ENCODE results near the gene FCER1G. TPM values are rescaled to one million over a fixed set of nuclear protein-coding genes. Genes with fewer than 3 reads are reported as not detected.

Gene FCER1G
- total RNA-seq, 8 experiments from 2014 or later, result 0.75 to 1.4 TPM; not detected in 6

- Histone ChIP-seq H3K27ac (peak overlapping the region; percentile 73 to 84), H3K4me1 (replicated peaks in 1 of 2) (peaks cover 12 to 13% of the 10 kb centered on the region in 2 donors), H3K4me3 (peak overlapping the region; percentile 59 to 87 (median 72))
- ATAC-seq (replicated peaks in 6 of 8), result peak in 3 of 8 experiments; percentile 3 to 6 (median 5)
- 24 to 100% (median 33%) methylated on average over 1 to 8 of the region's 17 CpGs; no CpG with 5 or more reads in 4 of the 10 experiments for WGBS, 10 experiments
- in situ Hi-C loops (cut with MboI; ENCODE audit: low pct_unique_long_range_greater_than_20kb in 2 of 9, low sequenced_read_pairs in 9 of 9, unreplicated experiment in 9 of 9), result no loop called here
Observed at GRCh38 chr1:161176468-161177111, 38.5 kb upstream of the FCER1G start.

DNA sequence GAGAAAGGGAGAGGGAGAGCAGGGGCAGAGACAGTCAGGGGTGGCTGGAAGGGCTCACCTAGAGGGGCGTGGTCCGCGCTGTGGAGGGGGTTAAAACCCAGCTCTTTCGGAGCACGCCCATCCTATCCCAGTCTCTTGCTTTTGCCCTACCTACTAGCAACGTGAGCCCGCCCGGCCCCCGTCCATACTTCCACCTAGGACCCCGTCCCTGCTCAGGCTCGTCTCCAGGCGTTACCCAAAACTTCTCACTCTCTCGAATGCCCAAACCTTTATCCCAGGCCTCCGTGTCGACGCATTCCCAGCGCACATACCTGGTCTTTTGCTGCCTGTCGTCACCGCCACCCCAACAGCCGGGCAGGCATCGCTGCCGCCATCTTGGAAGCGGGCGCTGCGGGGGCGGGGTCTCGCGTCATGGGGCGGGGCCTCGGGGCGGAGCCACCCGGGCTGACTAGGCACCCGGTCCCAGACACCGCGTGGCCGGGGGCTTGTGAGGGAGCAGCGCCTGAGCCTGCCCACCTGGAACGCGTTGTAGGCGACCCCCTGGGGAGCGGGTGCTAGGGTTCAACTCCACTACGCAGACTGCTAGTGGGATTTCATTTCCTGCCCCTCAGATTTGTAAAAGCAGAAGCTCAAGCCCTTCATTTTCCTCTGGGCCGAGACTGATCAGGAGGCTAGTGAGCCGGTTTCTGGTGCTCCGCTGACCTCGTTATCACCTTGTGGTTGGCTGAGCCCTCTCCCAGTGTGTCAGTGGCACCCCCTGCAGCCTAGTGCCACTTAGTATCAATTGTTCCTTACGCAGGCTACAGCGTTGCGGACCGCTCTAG lies 37.8 kb upstream of the FCER1G start, which contains the start of gene B4GALT3:
Gene B4GALT3, minus strand, starts transcription at position 396 of the 824 bp plus-strand sequence. CDS start 1,447 bp downstream, outside the sequence.
- peak; percentile 78 to 97 (median 97) for ATAC-seq (replicated peaks in 6 of 8)
- Histone ChIP-seq H3K4me1 (replicated peaks in 1 of 2) (peaks cover 12 to 13% of the 10 kb centered on the region in 2 donors), H3K4me3 (peak within 1 kb of the TSS; percentile 59 to 87 (median 72)), H3K27ac (peak within 1 kb of the TSS; percentile 73 to 84)
- in situ Hi-C loops (cut with MboI; ENCODE audit: low pct_unique_long_range_greater_than_20kb in 2 of 9, low sequenced_read_pairs in 9 of 9, unreplicated experiment in 9 of 9), result no loop called here
- 11 to 100% (median 21%) methylated on average over 4 to 21 of the region's 50 CpGs; no CpG with 5 or more reads in 3 of the 10 experiments for WGBS, 10 experiments

GRCh38 chr1:161177936-161178244 lies 37.2 kb upstream of the FCER1G start:
- H3K4me3 ChIP-seq, result peak overlapping the region; percentile 59 to 87 (median 72)
- in situ Hi-C loops (cut with MboI; ENCODE audit: low pct_unique_long_range_greater_than_20kb in 2 of 9, low sequenced_read_pairs in 9 of 9, unreplicated experiment in 9 of 9), result no loop called here
- ATAC-seq (replicated peaks in 6 of 8), result no peak
- peaks cover 12 to 13% of the 10 kb centered on the region in 2 donors for H3K4me1 ChIP-seq (replicated peaks in 1 of 2)
- 59 to 84% (median 71%) methylated on average over 2 to 9 of the region's 9 CpGs for WGBS, 10 experiments
- H3K27ac ChIP-seq, result peak overlapping the region; percentile 73 to 84

- H3K4me3 ChIP-seq, result no peak overlapping the region
- peaks cover 12 to 13% of the 10 kb centered on the region in 2 donors for H3K4me1 ChIP-seq (replicated peaks in 1 of 2)
- H3K27ac ChIP-seq, result no peak overlapping the region
- no peak for ATAC-seq (replicated peaks in 6 of 8)
- 70 to 100% (median 95%) methylated on average over 1 to 3 of the region's 3 CpGs; no CpG with 5 or more reads in 2 of the 10 experiments for WGBS, 10 experiments
- in situ Hi-C loops (cut with MboI; ENCODE audit: low pct_unique_long_range_greater_than_20kb in 2 of 9, low sequenced_read_pairs in 9 of 9, unreplicated experiment in 9 of 9), result no loop called here
Observed at GRCh38 chr1:161179698-161180097, 35.4 kb upstream of the FCER1G start.

DNA sequence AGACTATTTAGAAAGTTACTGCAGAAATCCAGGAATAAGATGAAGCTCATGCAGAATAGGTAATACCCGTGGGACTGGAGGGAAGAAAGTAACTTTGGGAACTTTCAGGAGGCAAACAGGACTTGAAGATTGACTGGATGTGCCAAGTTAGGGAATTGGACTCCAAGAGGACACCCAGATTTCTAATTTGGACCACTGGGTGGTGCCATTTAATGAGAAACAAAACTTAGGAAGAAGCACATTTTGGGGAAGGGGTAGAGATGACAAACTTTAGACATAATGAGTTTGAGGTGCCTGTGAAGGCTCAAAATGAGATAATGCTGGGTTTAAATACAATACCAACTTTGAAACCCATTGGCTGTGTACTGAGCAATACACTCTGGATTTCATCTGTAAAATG lies 34.5 kb upstream of the FCER1G start:
- WGBS, 10 experiments, result 0 to 60% (median 38%) methylated on average over 1 of the region's 1 CpG; no CpG with 5 or more reads in 3 of the 10 experiments
- no peak overlapping the region for H3K27ac ChIP-seq
- no peak overlapping the region for H3K4me3 ChIP-seq
- H3K4me1 ChIP-seq (replicated peaks in 1 of 2), result peaks cover 12 to 13% of the 10 kb centered on the region in 2 donors
- in situ Hi-C loops (cut with MboI; ENCODE audit: low pct_unique_long_range_greater_than_20kb in 2 of 9, low sequenced_read_pairs in 9 of 9, unreplicated experiment in 9 of 9), result no loop called here
- ATAC-seq (replicated peaks in 6 of 8), result no peak

GRCh38 chr1:161182214-161182613 lies 32.9 kb upstream of the FCER1G start:
- no peak overlapping the region for H3K27ac ChIP-seq
- H3K4me3 ChIP-seq, result no peak overlapping the region
- 17 to 100% (median 85%) methylated on average over 1 of the region's 1 CpG; no CpG with 5 or more reads in 2 of the 10 experiments for WGBS, 10 experiments
- in situ Hi-C loops (cut with MboI; ENCODE audit: low pct_unique_long_range_greater_than_20kb in 2 of 9, low sequenced_read_pairs in 9 of 9, unreplicated experiment in 9 of 9), result no loop called here
- ATAC-seq (replicated peaks in 6 of 8), result peak in 2 of 8 experiments; percentile 22 to 60
- peaks cover 7% of the 10 kb centered on the region in 2 donors for H3K4me1 ChIP-seq (replicated peaks in 1 of 2)

DNA sequence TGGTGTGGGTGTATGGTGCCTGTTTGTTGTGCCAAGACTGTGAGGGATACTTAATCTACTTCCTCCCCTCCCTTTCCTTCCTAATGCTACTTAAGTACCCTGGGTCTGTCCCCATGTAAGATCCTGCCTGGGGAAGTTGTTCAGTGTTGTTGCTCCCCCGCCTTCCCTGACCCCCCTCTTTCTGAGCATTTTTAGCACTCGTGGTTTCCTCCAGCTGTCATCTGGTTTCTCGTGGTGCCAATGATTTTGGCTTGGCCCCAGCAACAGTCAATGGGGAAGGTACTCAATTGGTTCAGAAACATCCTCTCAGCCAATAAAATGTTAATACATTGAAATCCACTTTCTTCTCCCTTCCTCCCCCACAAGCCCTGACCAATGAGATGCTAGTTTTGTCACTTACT lies 29.8 kb upstream of the FCER1G start:
- in situ Hi-C loops (cut with MboI; ENCODE audit: low pct_unique_long_range_greater_than_20kb in 2 of 9, low sequenced_read_pairs in 9 of 9, unreplicated experiment in 9 of 9), result no loop called here
- WGBS, 10 experiments, result 7 to 43% (median 38%) methylated on average over 1 to 3 of the region's 3 CpGs; no CpG with 5 or more reads in 3 of the 10 experiments
- peak in 3 of 8 experiments; percentile 33 to 44 (median 35) for ATAC-seq (replicated peaks in 6 of 8)
- no peak overlapping the region for H3K27ac ChIP-seq
- H3K4me1 ChIP-seq (replicated peaks in 1 of 2), result no peaks in the 10 kb centered on the region
- no peak overlapping the region for H3K4me3 ChIP-seq

- peak in 1 of 8 experiments; percentile 0 for ATAC-seq (replicated peaks in 6 of 8)
- H3K4me1 ChIP-seq (replicated peaks in 1 of 2), result no peaks in the 10 kb centered on the region
- H3K27ac ChIP-seq, result no peak overlapping the region
- 11 to 71% (median 40%) methylated on average over 1 to 2 of the region's 2 CpGs; no CpG with 5 or more reads in 1 of the 10 experiments for WGBS, 10 experiments
- in situ Hi-C loops (cut with MboI; ENCODE audit: low pct_unique_long_range_greater_than_20kb in 2 of 9, low sequenced_read_pairs in 9 of 9, unreplicated experiment in 9 of 9), result no loop called here
- H3K4me3 ChIP-seq, result no peak overlapping the region
Observed at GRCh38 chr1:161185732-161186311, 29.3 kb upstream of the FCER1G start.

DNA sequence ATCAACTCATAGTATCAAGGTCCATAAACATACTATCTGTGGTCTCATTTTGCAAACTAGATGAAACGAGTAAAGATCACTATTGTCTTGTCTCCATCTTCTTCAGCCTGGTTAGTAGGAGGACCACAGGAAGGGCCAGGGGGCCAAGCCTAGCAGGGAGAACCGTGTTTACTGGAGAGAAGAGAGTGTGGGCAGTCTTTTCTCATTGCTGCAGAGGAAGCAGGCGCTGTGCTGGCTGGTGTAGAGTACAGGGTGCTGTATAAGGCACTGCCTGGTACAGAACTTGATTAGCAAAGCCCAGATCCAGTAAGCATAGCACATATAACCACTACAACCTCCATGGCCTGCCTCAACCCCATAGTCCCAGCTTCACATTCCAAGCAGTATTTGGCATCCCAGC lies 27.8 kb upstream of the FCER1G start:
- no peak overlapping the region for H3K27ac ChIP-seq
- in situ Hi-C loops (cut with MboI; ENCODE audit: low pct_unique_long_range_greater_than_20kb in 2 of 9, low sequenced_read_pairs in 9 of 9, unreplicated experiment in 9 of 9), result no loop called here
- peak in 2 of 8 experiments; percentile 0 to 17 for ATAC-seq (replicated peaks in 6 of 8)
- WGBS, 10 experiments, result 0 to 100% (median 80%) methylated on average over 1 to 3 of the region's 3 CpGs; no CpG with 5 or more reads in 1 of the 10 experiments
- H3K4me1 ChIP-seq (replicated peaks in 1 of 2), result no peaks in the 10 kb centered on the region
- H3K4me3 ChIP-seq, result no peak overlapping the region

GRCh38 chr1:161188381-161188780 lies 26.7 kb upstream of the FCER1G start:
- H3K4me1 ChIP-seq (replicated peaks in 1 of 2), result peaks cover 3 to 4% of the 10 kb centered on the region in 2 donors
- whole genome bisulfite sequencing, 10 experiments, result 60 to 100% (median 86%) methylated on average over 1 to 5 of the region's 6 CpGs; no CpG with 5 or more reads in 2 of the 10 experiments
- in situ Hi-C loops (cut with MboI; ENCODE audit: low pct_unique_long_range_greater_than_20kb in 2 of 9, low sequenced_read_pairs in 9 of 9, unreplicated experiment in 9 of 9), result no loop called here
- no peak overlapping the region for H3K27ac ChIP-seq
- no peak overlapping the region for H3K4me3 ChIP-seq
- no peak for ATAC-seq (replicated peaks in 6 of 8)

DNA sequence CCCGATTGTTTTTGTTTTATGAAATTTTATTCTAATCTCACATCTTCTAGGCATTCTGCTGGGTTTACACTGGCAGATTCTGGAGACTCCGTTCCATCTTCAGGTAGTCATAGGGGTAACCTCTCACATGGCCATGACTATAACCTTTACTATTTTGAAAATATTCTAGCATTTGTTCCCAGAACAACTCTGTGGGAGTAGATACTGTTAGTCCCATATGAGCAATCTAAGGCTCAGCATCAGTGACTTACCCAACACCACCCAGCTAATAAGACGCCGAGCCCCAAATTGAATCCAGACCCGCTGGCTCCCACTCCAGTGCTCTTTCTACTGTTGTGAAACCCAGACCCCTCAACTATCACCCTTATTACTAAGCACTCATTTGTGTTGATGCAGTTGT lies 26.1 kb upstream of the FCER1G start:
- ATAC-seq (replicated peaks in 6 of 8), result peak in 1 of 8 experiments; percentile 1
- WGBS, 10 experiments, result 15 to 100% (median 90%) methylated on average over 3 to 5 of the region's 5 CpGs; no CpG with 5 or more reads in 5 of the 10 experiments
- Histone ChIP-seq H3K27ac (no peak overlapping the region), H3K4me1 (replicated peaks in 1 of 2) (peaks cover 3 to 4% of the 10 kb centered on the region in 2 donors), H3K4me3 (no peak overlapping the region)
- in situ Hi-C loops (cut with MboI; ENCODE audit: low pct_unique_long_range_greater_than_20kb in 2 of 9, low sequenced_read_pairs in 9 of 9, unreplicated experiment in 9 of 9), result no loop called here

DNA sequence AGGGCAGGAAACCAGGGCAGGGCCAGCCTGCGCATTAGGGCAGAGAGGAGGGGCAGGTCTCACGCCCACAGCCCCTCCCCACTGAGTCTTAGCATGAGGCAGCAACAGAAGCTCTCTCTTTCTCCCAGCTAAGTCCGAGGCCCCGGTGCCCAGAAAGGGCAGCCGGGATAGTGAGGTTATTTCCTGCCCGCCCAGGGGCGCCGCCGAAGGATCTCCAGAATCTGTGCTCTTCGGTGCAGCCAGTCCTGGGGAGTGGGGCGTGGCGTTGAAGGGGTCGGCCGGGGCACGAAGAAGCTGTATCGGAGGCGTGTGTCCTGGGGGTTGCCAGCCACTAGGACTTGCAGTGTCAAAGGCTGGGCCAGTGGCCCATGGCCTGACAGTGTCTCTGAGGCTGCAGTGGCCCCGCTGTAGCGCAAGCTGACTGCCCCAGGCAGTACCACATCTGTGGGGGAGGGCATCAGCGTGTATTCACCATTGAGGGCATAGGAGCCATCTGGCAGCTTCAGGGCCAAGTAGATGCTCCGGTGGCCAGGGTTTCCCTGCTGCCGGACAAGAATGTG lies 24.1 kb upstream of the FCER1G start:
- Histone ChIP-seq H3K27ac (no peak overlapping the region), H3K4me1 (replicated peaks in 1 of 2) (peaks cover 3 to 4% of the 10 kb centered on the region in 2 donors), H3K4me3 (no peak overlapping the region)
- WGBS, 10 experiments, result 48 to 100% (median 85%) methylated on average over 1 to 7 of the region's 22 CpGs; no CpG with 5 or more reads in 4 of the 10 experiments
- ATAC-seq (replicated peaks in 6 of 8), result peak in 3 of 8 experiments; percentile 1 to 20 (median 3)
- in situ Hi-C loops (cut with MboI; ENCODE audit: low pct_unique_long_range_greater_than_20kb in 2 of 9, low sequenced_read_pairs in 9 of 9, unreplicated experiment in 9 of 9), result no loop called here
